ENCODE results near the gene MYOM3.

- no peak for TF ChIP-seq ZNF274 (IDR thresholded peaks at IDR 0.05; ENCODE audit: low read depth, low read length)
- no peak for TF ChIP-seq SUZ12 (IDR thresholded peaks at IDR 0.05; ENCODE audit: extremely low read depth, insufficient read depth, insufficient read length)
Observed at GRCh38 chr1:24049733-24050132, 62.2 kb downstream of the MYOM3 start.
